ENCODE measurements around the gene USP34. TPM values are rescaled to one million over a fixed set of nuclear protein-coding genes. Genes with fewer than 3 reads are reported as not detected.
"Not testable (repeated sequence)": the region's sequence is repeated elsewhere in the genome, so short reads cannot be mapped to it uniquely, and the experiment has no call there.

The USP34 gene
- total and polyA plus RNA-seq, 9 donors, result 57.4 to 132 (median 116) TPM

- DNase-seq, result no peak
- no peak overlapping the region for H3K4me3 ChIP-seq
- H3K27ac ChIP-seq, result no peak overlapping the region
- TF ChIP-seq EP300 (IDR thresholded peaks at IDR 0.05), result no peak
- TF ChIP-seq POLR2A (IDR thresholded peaks at IDR 0.05), result no peak
- no peak for TF ChIP-seq CTCF (IDR thresholded peaks at IDR 0.05)
- WGBS, 3 donors, result 89 to 92% (median 91%) methylated on average over 7 of the region's 7 CpGs
- no peaks in the 10 kb centered on the region for H3K9me3 ChIP-seq
- H3K4me1 ChIP-seq (ENCODE audit: insufficient read depth), result peaks cover 2% of the 10 kb centered on the region
- H3K27me3 ChIP-seq, result no peaks in the 10 kb centered on the region
- H3K36me3 ChIP-seq, result no peaks in the 10 kb centered on the region
- intact Hi-C loops (cut with DNase I), result no loop called here
Measured at GRCh38 chr2:61196671-61197070, 274.2 kb downstream of the USP34 start.

GRCh38 chr2:61194646-61195045, 276.2 kb downstream of the USP34 start:
- H3K4me3 ChIP-seq; intact Hi-C loops (cut with DNase I); H3K4me1 ChIP-seq (ENCODE audit: insufficient read depth); H3K27ac ChIP-seq; H3K27me3 ChIP-seq; DNase-seq; H3K36me3 ChIP-seq; H3K9me3 ChIP-seq: not testable (repeated sequence)
- 90 to 98% (median 94%) methylated on average over 15 of the region's 15 CpGs for WGBS, 3 donors

- intact Hi-C loops (cut with DNase I), result no loop called here
- Histone ChIP-seq H3K36me3 (no peaks in the 10 kb centered on the region), H3K9me3 (no peaks in the 10 kb centered on the region), H3K4me3 (no peak overlapping the region), H3K27ac (no peak overlapping the region), H3K4me1 (ENCODE audit: insufficient read depth) (peaks cover 2% of the 10 kb centered on the region), H3K27me3 (no peaks in the 10 kb centered on the region)
- WGBS, 3 donors, result 75 to 82% (median 80%) methylated on average over 4 of the region's 4 CpGs
- no peak for TF ChIP-seq POLR2A (IDR thresholded peaks at IDR 0.05)
- no peak for TF ChIP-seq CTCF (IDR thresholded peaks at IDR 0.05)
- TF ChIP-seq EP300 (IDR thresholded peaks at IDR 0.05), result no peak
- DNase-seq, result no peak
Measured at GRCh38 chr2:61193670-61194561, 277.0 kb downstream of the USP34 start.

- intact Hi-C loops (cut with DNase I), result no loop called here
- 77 to 83% (median 80%) methylated on average over 4 of the region's 4 CpGs for WGBS, 3 donors
- no peaks in the 10 kb centered on the region for H3K9me3 ChIP-seq
- no peaks in the 10 kb centered on the region for H3K27me3 ChIP-seq
- H3K27ac ChIP-seq, result no peak overlapping the region
- no peaks in the 10 kb centered on the region for H3K4me1 ChIP-seq (ENCODE audit: insufficient read depth)
- H3K4me3 ChIP-seq, result no peak overlapping the region
- DNase-seq, result no peak
- TF ChIP-seq EP300 (IDR thresholded peaks at IDR 0.05) (no peak), POLR2A (IDR thresholded peaks at IDR 0.05) (no peak), CTCF (IDR thresholded peaks at IDR 0.05) (no peak)
- peaks cover 3% of the 10 kb centered on the region for H3K36me3 ChIP-seq
Measured at GRCh38 chr2:61187085-61187484, 283.8 kb downstream of the USP34 start.

- Histone ChIP-seq H3K9me3 (no peaks in the 10 kb centered on the region), H3K27me3 (no peaks in the 10 kb centered on the region), H3K27ac (no peak overlapping the region), H3K36me3 (peaks cover 3% of the 10 kb centered on the region), H3K4me1 (ENCODE audit: insufficient read depth) (peaks cover 13% of the 10 kb centered on the region), H3K4me3 (no peak overlapping the region)
- no peak for DNase-seq
- no peak for TF ChIP-seq POLR2A (IDR thresholded peaks at IDR 0.05)
- TF ChIP-seq EP300 (IDR thresholded peaks at IDR 0.05), result no peak
- no peak for TF ChIP-seq CTCF (IDR thresholded peaks at IDR 0.05)
- intact Hi-C loops (cut with DNase I), result no loop called here
Measured at GRCh38 chr2:61185231-61185728, 285.6 kb downstream of the USP34 start.

All from ovary (tissue), 9 donors.